Measurements from ENCODE around the gene PHLDB2. TPM values are rescaled to one million over a fixed set of nuclear protein-coding genes. Genes with fewer than 3 reads are reported as not detected.

The PHLDB2 gene
- total and polyA plus RNA-seq, 2 of the 8 experiments (the other 6 are each of a cell fraction or from before 2014, with no cell fraction given) = 5.8 to 22.6 TPM

- TF ChIP-seq ZNF274 (IDR thresholded peaks at IDR 0.05; ENCODE audit: borderline replicate concordance, extremely low read depth, low read length) (no peak), JUND (IDR thresholded peaks at IDR 0.05; ENCODE audit: low read length) (no peak), BRCA1 (IDR thresholded peaks at IDR 0.05; ENCODE audit: low read depth, low read length) (no peak), SIRT6 (IDR thresholded peaks at IDR 0.05; ENCODE audit: low read length) (no peak), KDM1A (IDR thresholded peaks at IDR 0.05; ENCODE audit: borderline replicate concordance, low read length) (no peak), RXRA (IDR thresholded peaks at IDR 0.05; ENCODE audit: insufficient read depth, low read depth, low read length) (no peak)
Observed at GRCh38 chr3:111856501-111856900, 2.6 kb upstream of the PHLDB2 start (continued).

Data from H1 (cell line).